Activated CD4-positive, alpha-beta memory T cell treated with anti-CD3 and anti-CD28 coated beads for 36 hours (primary cell): ENCODE measurements around the gene MAP1A. TPM values are rescaled to one million over a fixed set of nuclear protein-coding genes. Genes with fewer than 3 reads are reported as not detected.
"Not testable (repeated sequence)": the region's sequence is repeated elsewhere in the genome, so short reads cannot be mapped to it uniquely, and the experiment has no call there.

ENCODE experiments used
- CTCF ChIA-PET: fragments of 350-600 bp; sonication (Branson Sonifier 250); formaldehyde crosslinking; loops from one replicate; lab custom pipeline; 2021; ENCODE audit warnings: antibody characterized with exemption, inconsistent platforms; lab: Charles Lee
- POLR2A ChIA-PET: fragments of 350-600 bp; sonication (Branson Sonifier 250); formaldehyde crosslinking; loops from one replicate; lab custom pipeline; 2021; ENCODE audit warnings: antibody characterized with exemption; lab: Charles Lee
- DNase-seq: peaks from one replicate; pipeline ENCODE4 v3.0.0-alpha.2; 2020
- H3K27ac Mint-ChIP-seq: one replicate; pipeline ENCODE4 v1.8.0; 2021; ENCODE audit warnings: mixed read lengths
- H3K27me3 Mint-ChIP-seq: one replicate; pipeline ENCODE4 v1.8.0; 2021; ENCODE audit warnings: mixed read lengths
- H3K36me3 Mint-ChIP-seq: one replicate; pipeline ENCODE4 v1.8.0; 2021; ENCODE audit warnings: mixed read lengths
- H3K4me1 Mint-ChIP-seq: one replicate; pipeline ENCODE4 v1.8.0; 2021; ENCODE audit warnings: low read depth, mixed read lengths
- H3K4me3 Mint-ChIP-seq: one replicate; pipeline ENCODE4 v1.8.0; 2021; ENCODE audit warnings: mild to moderate bottlenecking, mixed read lengths
- H3K9me3 Mint-ChIP-seq: one replicate; pipeline ENCODE4 v1.8.0; 2021; ENCODE audit warnings: mixed read lengths
- intact Hi-C: fragments of 100-400 bp; cut with micrococcal nuclease; formaldehyde crosslinking; loops from one replicate; pipeline ENCODE4 v1.15.1; 2023
- total RNA-seq, 2 experiments: library from RNA; stranded (reverse); gene quantifications; one replicate each; pipeline ENCODE4 v1.2.3, GENCODE V29; 2021

The MAP1A gene
- total RNA-seq, 2 experiments from 2014 or later: 1.5 TPM

DNA sequence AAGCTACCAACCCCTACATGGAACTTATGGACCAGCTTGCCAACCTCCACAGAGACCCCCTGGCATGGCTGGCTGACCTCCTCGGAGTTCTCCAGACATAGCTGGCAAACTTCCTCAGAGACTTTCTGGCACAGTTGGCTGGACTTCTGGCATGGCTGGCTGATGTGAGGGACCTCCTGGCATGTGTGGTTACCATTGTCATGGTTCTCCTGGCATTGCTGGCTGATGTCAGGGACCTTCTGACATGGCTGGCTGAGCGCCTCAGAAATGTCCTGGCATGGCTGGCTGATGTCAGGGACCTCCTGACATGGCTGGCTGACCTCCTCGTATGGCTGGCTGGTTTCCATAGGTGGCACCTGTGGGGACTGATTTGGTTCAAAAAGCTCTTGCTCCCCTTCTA lies 17.5 kb downstream of the MAP1A start:
- ChIA-PET POLR2A (no interaction called here), CTCF (no interaction called here)
- no peak overlapping the region for H3K27ac Mint-ChIP-seq
- H3K4me1 Mint-ChIP-seq: no peaks in the 10 kb centered on the region
- no peak for DNase-seq
- H3K4me3 Mint-ChIP-seq: no peak overlapping the region
- H3K27me3 Mint-ChIP-seq: no peaks in the 10 kb centered on the region
- H3K9me3 Mint-ChIP-seq: no peaks in the 10 kb centered on the region
- H3K36me3 Mint-ChIP-seq: peaks cover 4% of the 10 kb centered on the region
- intact Hi-C loops: no loop called here

DNA sequence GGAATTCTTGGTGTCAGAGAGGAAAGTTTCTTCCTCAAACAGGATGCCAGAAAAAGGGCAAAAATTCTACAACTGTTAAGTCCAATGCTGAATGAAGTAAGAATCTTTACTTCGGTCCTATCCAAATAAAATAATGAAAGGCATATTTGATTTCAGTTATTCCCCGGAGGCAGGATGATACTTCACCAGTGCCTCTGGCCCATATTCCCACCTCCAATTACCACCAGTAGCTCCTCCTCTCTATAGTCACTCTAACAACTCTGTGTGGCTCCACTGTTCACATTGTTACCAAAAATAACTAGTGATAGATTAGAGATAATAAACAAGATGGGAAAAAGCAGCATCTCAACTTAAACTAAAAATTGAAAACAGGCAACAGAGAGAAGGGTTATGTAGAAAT lies 20.7 kb downstream of the MAP1A start:
- ChIA-PET POLR2A (no interaction called here), CTCF (no interaction called here)
- H3K4me1 Mint-ChIP-seq: peaks cover 5% of the 10 kb centered on the region
- peaks cover 4% of the 10 kb centered on the region for H3K36me3 Mint-ChIP-seq
- DNase-seq: no peak
- H3K27ac Mint-ChIP-seq: no peak overlapping the region
- intact Hi-C loops: no loop called here
- H3K9me3 Mint-ChIP-seq: no peaks in the 10 kb centered on the region
- no peaks in the 10 kb centered on the region for H3K27me3 Mint-ChIP-seq
- no peak overlapping the region for H3K4me3 Mint-ChIP-seq

DNA sequence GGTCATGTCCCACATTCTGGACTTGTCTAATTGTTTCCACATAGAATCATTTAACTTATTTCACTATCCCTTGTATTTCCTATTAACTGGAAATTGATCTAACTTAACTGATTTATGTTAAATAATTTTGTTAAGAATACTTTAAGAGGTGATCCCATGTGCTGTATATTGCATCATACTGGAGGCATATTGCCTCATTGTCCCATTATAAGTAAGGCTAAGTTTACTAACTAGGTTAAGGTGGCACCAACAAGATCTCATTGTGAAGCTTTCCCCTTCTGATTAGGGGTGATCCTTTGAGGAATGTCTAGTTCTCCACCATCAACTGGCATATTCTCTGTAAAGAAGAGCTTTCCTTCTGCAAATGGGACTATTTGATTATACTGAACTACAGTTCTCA lies 24.4 kb downstream of the MAP1A start:
- ChIA-PET CTCF (interaction anchor here (0.6 to 1.1 kb wide), 2 partner anchors 28 to 29 kb away, joined by 3 to 5 read pairs; no protein-coding TSS in a partner anchor), POLR2A (interaction anchor here (1.5 kb wide), 1 partner anchor 31 kb away, joined by 3 read pairs; no protein-coding TSS in a partner anchor)
- peak overlapping the region; percentile 13 for H3K27ac Mint-ChIP-seq
- no peak for DNase-seq
- H3K4me3 Mint-ChIP-seq: no peak overlapping the region
- no peaks in the 10 kb centered on the region for H3K27me3 Mint-ChIP-seq
- peaks cover 5% of the 10 kb centered on the region for H3K4me1 Mint-ChIP-seq
- H3K36me3 Mint-ChIP-seq: no peaks in the 10 kb centered on the region
- H3K9me3 Mint-ChIP-seq: no peaks in the 10 kb centered on the region
- intact Hi-C loops: no loop called here

DNA sequence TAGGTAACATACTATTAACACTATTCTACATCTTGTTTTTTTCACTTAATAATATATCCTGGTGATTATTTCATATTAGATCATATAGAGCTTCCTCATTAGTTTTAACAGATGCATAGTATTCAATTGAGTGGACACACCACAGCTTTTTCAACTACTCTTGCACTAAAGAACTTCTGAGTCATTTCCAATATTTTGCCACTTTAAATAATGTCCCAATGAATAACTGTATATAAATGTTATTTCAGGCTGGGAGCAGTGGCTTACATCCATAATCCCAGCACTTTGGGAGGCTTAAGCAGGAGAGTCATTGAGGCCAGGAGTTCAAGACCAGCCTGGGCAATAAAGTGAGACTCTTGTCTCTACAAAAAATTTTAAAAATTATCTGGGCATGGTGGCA lies 26.9 kb downstream of the MAP1A start:
- H3K9me3 Mint-ChIP-seq: no peaks in the 10 kb centered on the region
- H3K4me1 Mint-ChIP-seq: peaks cover 5% of the 10 kb centered on the region

DNA sequence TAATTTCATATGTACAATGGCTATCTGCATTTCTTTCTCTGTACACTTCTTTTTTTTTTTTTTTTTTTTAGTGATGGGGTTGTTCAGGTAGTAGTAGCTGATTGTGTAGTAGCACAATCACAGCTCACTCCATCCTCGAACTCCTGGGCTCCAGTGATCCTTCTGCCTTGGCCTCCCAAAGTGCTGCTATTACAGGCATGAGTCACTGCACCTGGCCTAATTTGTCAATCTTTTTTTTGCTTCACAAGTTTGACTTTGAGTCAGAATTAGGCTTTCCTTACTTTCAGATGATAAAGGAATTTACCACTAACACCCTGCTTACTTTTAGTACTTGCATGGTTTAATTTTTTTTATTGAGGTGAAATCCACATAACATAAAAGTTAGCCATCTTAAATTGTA lies 28.0 kb downstream of the MAP1A start:
- ChIA-PET POLR2A (no interaction called here), CTCF (no interaction called here)
- intact Hi-C loops: no loop called here
- Mint-ChIP-seq H3K36me3 (peaks cover 11% of the 10 kb centered on the region), H3K27me3 (no peaks in the 10 kb centered on the region), H3K4me3 (no peak overlapping the region), H3K27ac (no peak overlapping the region), H3K4me1 (peaks cover 5% of the 10 kb centered on the region), H3K9me3 (no peaks in the 10 kb centered on the region)
- DNase-seq: no peak

More for the DNA sequence above, 26.9 kb downstream of the MAP1A start:
- H3K27me3 Mint-ChIP-seq: no peaks in the 10 kb centered on the region
- CTCF ChIA-PET: no interaction called here
- H3K36me3 Mint-ChIP-seq: peaks cover 10% of the 10 kb centered on the region
- no peak overlapping the region for H3K4me3 Mint-ChIP-seq
- POLR2A ChIA-PET: no interaction called here
- no peak for DNase-seq
- intact Hi-C loops: no loop called here
- H3K27ac Mint-ChIP-seq: no peak overlapping the region

DNA sequence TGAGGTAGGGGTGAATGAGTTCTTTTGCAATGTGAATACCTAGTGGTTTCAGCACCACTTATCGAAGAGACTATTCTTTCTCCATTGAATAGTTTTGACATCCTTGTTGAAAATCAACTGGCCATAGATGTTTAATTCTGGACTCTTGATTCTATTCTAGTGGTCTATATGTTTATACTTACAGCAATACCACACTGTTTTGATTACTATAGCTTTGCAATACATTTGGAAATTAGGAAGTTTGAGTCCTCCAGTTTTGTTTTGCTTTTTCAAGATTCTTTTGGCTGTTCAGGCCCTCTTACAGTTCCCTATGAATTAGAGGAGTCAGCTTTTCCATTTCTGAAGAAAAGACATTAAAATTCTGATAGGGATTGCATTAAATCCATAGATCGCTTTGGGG lies 30.1 kb downstream of the MAP1A start:
- intact Hi-C loops: no loop called here
- CTCF ChIA-PET: no interaction called here
- no peaks in the 10 kb centered on the region for H3K9me3 Mint-ChIP-seq
- H3K27me3 Mint-ChIP-seq: no peaks in the 10 kb centered on the region
- no peak for DNase-seq
- no peak overlapping the region for H3K4me3 Mint-ChIP-seq
- POLR2A ChIA-PET: no interaction called here
- no peak overlapping the region for H3K27ac Mint-ChIP-seq
- H3K4me1 Mint-ChIP-seq: no peaks in the 10 kb centered on the region
- peaks cover 16% of the 10 kb centered on the region for H3K36me3 Mint-ChIP-seq

DNA sequence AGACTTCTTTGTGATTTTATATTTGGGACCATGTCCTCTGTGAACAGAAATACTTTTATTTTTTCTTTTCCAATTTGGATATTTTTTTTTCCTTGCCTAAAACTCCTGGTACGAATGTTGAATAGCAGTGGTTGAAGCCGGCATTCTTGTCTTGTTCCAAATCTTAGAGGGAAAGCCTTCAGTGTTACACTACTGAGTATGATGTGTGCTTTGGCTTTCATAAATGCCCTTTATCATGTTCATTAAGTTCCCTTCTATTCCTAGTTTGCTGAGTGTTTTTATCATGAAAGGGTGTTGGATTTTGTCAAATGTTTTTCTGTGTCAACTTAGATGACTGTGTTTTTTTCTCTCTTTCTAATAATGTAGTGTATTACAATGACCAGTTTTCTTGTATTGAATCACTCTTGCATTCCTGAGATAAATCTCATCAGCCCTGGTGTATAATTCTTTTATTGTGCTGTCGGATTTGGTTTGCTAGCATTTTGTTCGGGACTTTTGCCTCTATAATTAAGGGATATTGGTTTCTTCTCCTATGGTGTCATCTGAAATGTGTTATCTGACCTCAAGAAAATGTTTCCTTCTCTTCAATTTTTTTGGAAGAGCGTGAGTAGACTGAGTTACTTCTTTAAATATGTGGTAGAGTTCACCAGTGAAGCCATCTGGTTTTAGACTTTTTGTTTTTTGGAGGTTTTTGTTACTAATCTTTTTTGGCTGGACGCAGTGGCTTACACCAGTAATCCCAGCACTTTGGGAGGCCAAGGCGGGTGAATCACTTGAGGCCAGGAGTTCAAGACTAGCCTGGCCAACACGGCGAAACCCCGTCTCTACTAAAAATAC lies 33.3 kb downstream of the MAP1A start:
- Mint-ChIP-seq H3K27ac (no peak overlapping the region), H3K4me1 (no peaks in the 10 kb centered on the region), H3K36me3 (peaks cover 16% of the 10 kb centered on the region), H3K9me3 (no peaks in the 10 kb centered on the region), H3K27me3 (no peaks in the 10 kb centered on the region), H3K4me3 (no peak overlapping the region)
- no peak for DNase-seq
- ChIA-PET CTCF (no interaction called here), POLR2A (no interaction called here)
- intact Hi-C loops: no loop called here

DNA sequence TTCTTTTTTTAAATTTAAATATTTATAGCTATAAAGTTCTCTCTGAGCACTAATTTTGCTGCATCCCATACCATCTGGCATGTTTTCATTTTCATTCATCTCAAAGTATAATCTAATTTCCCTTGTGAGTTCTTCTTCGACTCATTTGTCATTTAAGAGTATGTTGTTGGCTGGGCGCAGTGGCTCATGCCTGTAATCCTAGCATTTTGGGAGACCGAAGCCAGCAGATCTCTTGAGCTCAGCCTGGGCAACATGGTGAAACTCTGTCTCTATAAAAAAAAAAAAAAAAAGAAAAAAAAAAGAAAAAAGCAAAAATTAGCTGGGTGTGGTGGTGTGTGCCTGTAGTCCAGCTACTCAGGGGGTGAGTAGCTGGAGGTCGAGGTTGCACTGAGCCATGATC lies 34.8 kb downstream of the MAP1A start:
- no peaks in the 10 kb centered on the region for H3K4me1 Mint-ChIP-seq
- no peaks in the 10 kb centered on the region for H3K27me3 Mint-ChIP-seq
- no peak overlapping the region for H3K27ac Mint-ChIP-seq
- intact Hi-C loops: no loop called here
- no peak for DNase-seq
- ChIA-PET CTCF (no interaction called here), POLR2A (no interaction called here)
- no peak overlapping the region for H3K4me3 Mint-ChIP-seq
- H3K9me3 Mint-ChIP-seq: no peaks in the 10 kb centered on the region
- H3K36me3 Mint-ChIP-seq: peaks cover 16% of the 10 kb centered on the region

DNA sequence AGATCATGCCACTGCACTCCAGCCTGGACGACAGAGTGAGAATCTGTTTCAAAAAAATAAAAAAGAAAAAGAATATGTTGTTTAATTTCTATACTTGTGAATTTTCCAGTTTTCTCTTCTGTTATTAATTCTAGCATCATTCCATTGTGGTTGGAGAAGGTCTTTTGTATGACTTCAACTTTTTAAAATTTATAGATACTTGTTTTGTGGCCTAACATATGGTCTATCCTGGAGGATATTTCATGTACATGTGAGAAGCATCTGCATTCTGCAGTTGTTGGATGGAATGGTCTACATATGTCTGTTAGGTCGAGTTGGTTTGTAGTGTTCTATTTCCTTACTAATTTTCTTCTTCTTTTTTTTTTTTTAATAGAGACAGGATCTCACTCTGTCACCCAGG lies 35.6 kb downstream of the MAP1A start:
- no peak for DNase-seq
- ChIA-PET CTCF (no interaction called here), POLR2A (no interaction called here)
- no peaks in the 10 kb centered on the region for H3K27me3 Mint-ChIP-seq
- no peak overlapping the region for H3K27ac Mint-ChIP-seq
- H3K36me3 Mint-ChIP-seq: peaks cover 11% of the 10 kb centered on the region
- H3K4me1 Mint-ChIP-seq: no peaks in the 10 kb centered on the region
- H3K4me3 Mint-ChIP-seq: no peak overlapping the region
- intact Hi-C loops: no loop called here
- no peaks in the 10 kb centered on the region for H3K9me3 Mint-ChIP-seq

DNA sequence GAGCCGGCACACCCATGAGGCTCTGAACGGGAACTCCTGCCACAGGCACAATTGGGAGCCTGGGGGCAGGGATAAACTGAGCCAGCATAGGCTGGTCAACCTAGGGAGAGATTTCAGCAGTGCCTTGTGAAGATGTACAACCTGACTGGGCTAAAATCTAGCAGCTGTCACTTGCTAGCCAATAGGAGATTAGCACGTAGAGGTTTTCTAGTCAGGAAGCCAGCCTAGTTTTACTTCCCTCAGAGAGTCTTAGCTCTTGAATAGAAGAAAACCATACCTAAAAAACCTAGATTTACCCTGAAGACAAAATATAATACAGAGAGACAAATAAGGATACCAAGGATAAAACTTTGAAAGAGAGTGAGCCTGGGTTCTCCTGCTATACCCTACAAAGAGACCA lies 45.3 kb downstream of the MAP1A start:
- POLR2A ChIA-PET, intact Hi-C loops, H3K27me3 Mint-ChIP-seq, CTCF ChIA-PET, H3K27ac Mint-ChIP-seq, H3K9me3 Mint-ChIP-seq, H3K36me3 Mint-ChIP-seq, H3K4me1 Mint-ChIP-seq, H3K4me3 Mint-ChIP-seq, DNase-seq: not testable (repeated sequence)

DNA sequence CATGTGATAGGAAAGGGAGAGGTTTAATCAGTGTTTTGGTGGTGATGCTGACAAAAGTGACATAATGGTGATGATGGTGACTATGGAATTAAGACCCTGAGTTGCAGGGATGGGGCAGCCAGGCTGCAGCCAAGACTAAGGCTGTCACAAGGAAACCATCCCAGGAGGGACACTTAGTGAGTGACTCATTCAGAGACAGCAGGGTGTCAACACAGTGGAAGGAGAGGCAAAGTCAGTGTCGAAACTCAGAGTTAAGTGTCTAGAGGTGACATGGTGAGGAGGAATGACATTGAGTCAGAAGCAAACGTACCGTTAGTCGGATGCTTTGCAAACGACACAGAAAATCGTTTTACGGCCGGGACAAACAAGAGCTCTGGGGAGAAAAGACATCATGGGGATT lies 46.4 kb downstream of the MAP1A start:
- CTCF ChIA-PET, POLR2A ChIA-PET, H3K27ac Mint-ChIP-seq, H3K4me1 Mint-ChIP-seq, DNase-seq, H3K4me3 Mint-ChIP-seq, H3K9me3 Mint-ChIP-seq, H3K27me3 Mint-ChIP-seq, intact Hi-C loops, H3K36me3 Mint-ChIP-seq: not testable (repeated sequence)

DNA sequence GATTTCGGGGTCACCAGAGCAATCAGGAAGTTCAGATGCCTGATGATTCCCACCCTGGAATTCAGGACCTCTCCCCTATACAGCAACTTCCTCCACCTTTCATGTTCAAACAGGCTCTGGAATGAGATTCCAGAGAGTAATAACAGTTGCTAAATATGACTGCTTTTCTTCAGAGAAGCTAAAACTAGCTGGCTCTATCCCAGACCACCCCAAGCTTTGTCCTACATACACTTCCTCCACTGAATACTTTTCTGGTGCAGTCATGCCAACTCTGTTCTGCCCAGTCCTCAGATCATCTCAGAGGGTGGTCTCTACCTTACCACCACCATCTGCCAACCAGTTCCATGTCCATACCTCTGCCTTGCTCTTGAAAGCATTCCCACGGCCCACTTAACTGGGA lies 49.2 kb downstream of the MAP1A start:
- H3K27me3 Mint-ChIP-seq, H3K27ac Mint-ChIP-seq, CTCF ChIA-PET, intact Hi-C loops, H3K4me3 Mint-ChIP-seq, DNase-seq, H3K9me3 Mint-ChIP-seq, H3K36me3 Mint-ChIP-seq, H3K4me1 Mint-ChIP-seq, POLR2A ChIA-PET: not testable (repeated sequence)

DNA sequence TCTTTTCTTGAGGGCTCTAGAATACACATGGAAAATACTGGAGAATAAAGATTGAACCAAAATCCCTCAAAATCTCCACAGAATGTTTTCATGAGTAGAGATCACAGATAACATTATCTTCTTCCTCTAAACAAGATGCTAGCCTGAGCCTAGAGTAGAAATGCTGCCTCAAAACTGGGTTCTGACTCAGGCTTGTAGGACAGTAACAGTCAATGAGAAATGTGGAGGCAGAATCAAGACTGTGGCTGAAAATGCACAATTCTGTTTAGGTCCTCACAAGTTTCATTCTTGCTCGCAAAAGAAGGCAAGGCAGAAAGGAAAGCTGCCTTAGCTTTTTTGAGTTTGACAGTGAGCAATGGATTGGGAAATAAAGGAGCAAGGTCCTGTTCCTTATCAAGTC lies 57.2 kb downstream of the MAP1A start:
- H3K4me1 Mint-ChIP-seq, H3K27me3 Mint-ChIP-seq, intact Hi-C loops, H3K27ac Mint-ChIP-seq, H3K36me3 Mint-ChIP-seq, CTCF ChIA-PET, DNase-seq, H3K9me3 Mint-ChIP-seq, H3K4me3 Mint-ChIP-seq, POLR2A ChIA-PET: not testable (repeated sequence)
